ENCODE measurements around the gene DMXL2. TPM values are rescaled to one million over a fixed set of nuclear protein-coding genes. Genes with fewer than 3 reads are reported as not detected.
"Not testable (repeated sequence)": the region's sequence is repeated elsewhere in the genome, so short reads cannot be mapped to it uniquely, and the experiment has no call there.

DMXL2 gene
- total RNA-seq, 1 donor from 2014 or later = 6.1 TPM

DNA sequence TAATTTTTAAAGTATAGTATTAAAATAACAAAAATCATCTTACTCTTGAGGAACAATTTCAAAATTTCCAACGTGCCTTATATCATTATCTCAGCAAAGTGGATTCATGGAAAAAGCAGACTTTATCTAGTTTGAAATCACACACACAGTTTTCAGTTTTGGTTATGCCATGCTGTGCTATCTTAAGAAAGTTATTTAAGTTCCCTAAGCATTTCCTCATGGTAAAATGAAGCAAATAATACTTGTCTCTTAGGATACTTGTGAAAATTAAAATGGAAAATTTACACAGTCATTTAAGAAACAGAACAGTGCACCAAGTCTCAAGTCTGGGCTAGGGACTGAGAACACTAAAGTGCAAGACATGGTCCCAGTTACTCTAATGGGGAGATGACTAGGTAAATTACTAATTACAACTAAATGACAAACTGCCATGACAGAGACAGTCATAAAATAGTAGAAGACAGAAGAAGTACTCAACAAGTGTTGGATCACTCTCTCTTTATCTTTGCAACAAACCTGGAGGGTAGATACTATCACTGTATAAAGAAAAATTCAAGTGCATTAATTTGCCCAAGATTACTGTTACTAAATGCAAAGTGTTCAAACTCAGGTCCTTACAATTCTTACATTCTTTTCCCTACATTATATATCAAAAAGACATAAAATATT is 44.8 kb downstream of the DMXL2 start:
- TF ChIP-seq, protein P1, sequence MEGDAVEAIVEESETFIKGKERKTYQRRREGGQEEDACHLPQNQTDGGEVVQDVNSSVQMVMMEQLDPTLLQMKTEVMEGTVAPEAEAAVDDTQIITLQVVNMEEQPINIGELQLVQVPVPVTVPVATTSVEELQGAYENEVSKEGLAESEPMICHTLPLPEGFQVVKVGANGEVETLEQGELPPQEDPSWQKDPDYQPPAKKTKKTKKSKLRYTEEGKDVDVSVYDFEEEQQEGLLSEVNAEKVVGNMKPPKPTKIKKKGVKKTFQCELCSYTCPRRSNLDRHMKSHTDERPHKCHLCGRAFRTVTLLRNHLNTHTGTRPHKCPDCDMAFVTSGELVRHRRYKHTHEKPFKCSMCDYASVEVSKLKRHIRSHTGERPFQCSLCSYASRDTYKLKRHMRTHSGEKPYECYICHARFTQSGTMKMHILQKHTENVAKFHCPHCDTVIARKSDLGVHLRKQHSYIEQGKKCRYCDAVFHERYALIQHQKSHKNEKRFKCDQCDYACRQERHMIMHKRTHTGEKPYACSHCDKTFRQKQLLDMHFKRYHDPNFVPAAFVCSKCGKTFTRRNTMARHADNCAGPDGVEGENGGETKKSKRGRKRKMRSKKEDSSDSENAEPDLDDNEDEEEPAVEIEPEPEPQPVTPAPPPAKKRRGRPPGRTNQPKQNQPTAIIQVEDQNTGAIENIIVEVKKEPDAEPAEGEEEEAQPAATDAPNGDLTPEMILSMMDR (IDR thresholded peaks at IDR 0.05) = no peak
- H3K4me3 Mint-ChIP-seq = no peak overlapping the region
- H3K9me3 Mint-ChIP-seq = peaks cover 5% of the 10 kb centered on the region
- H3K4me1 Mint-ChIP-seq = no peaks in the 10 kb centered on the region
- POLR2A ChIA-PET = no interaction called here
- no peak overlapping the region for H3K27ac Mint-ChIP-seq
- intact Hi-C loops (cut with micrococcal nuclease) = no loop called here
- CTCF ChIA-PET = no interaction called here
- ATAC-seq (ENCODE audit: low read depth) (no peak), DNase-seq (no peak)
- H3K36me3 Mint-ChIP-seq (ENCODE audit: low read depth) = no peaks in the 10 kb centered on the region
- H3K27me3 Mint-ChIP-seq = no peaks in the 10 kb centered on the region

DNA sequence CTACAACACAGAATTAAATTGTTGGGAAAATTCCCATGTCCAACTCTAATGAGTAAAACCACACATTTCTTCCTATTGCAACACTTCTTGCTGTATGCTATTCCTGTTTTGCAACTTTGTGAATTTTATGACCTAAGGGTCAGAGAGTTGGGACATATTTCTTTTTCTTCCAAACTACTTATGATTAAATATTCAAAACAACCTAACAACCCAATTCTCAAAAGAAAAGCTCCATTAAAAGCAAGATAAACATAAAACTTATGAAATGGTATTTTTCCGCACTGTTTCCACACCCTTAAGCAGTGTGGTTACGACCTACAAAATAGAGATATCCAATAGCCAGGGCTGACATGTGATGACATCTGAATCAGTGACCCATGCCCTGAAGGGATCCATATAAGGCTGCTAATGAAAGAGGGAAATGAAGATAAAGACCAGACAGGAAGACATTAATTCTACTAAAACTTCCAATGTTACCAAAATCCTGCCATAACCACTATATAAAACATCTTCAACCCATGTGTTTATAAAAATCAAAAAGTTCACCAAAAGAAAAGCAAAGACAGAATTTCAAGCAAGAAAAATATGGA is 45.6 kb downstream of the DMXL2 start:
- CTCF ChIA-PET = no interaction called here
- Mint-ChIP-seq H3K36me3 (ENCODE audit: low read depth) (no peaks in the 10 kb centered on the region), H3K27me3 (no peaks in the 10 kb centered on the region), H3K4me1 (no peaks in the 10 kb centered on the region), H3K4me3 (no peak overlapping the region), H3K9me3 (peaks cover under 1% of the 10 kb centered on the region), H3K27ac (no peak overlapping the region)
- TF ChIP-seq, protein P1 (IDR thresholded peaks at IDR 0.05) = no peak
- POLR2A ChIA-PET = no interaction called here
- no peak for DNase-seq
- intact Hi-C loops (cut with micrococcal nuclease) = no loop called here
- no peak for ATAC-seq (ENCODE audit: low read depth)

DNA sequence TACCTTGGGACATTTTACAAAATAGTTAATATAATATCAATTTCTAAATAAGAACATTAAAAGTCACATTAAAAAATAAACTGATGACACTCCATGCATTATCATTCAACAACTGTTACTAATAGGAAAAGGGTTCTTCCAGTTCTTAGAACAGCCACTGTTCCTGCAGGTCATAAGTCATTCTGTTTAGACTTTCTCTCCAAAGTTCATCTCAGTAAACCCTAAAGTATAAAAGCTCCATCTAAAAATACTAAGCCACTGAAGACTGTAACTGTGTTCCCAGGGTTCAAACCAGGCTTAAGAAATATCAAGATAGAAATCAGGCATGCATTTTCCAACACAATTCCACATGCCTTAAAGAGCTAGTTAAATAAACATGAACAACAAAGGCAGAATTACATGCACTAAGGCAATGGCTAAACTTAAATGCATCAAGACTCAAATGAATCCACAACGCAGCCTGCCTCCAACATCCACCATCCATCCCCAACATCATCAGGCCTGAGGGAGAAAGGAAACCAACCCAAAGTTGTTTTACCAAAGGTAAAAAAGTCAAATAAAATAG is 46.2 kb downstream of the DMXL2 start:
- H3K4me3 Mint-ChIP-seq = no peak overlapping the region
- H3K27me3 Mint-ChIP-seq = no peaks in the 10 kb centered on the region
- intact Hi-C loops (cut with micrococcal nuclease) = no loop called here
- H3K27ac Mint-ChIP-seq = no peak overlapping the region
- H3K9me3 Mint-ChIP-seq = no peaks in the 10 kb centered on the region
- ChIA-PET CTCF (no interaction called here), POLR2A (no interaction called here)
- no peaks in the 10 kb centered on the region for H3K4me1 Mint-ChIP-seq
- no peak for ATAC-seq (ENCODE audit: low read depth)
- no peak for DNase-seq
- no peaks in the 10 kb centered on the region for H3K36me3 Mint-ChIP-seq (ENCODE audit: low read depth)
- TF ChIP-seq, protein P1 (IDR thresholded peaks at IDR 0.05) = no peak

DNA sequence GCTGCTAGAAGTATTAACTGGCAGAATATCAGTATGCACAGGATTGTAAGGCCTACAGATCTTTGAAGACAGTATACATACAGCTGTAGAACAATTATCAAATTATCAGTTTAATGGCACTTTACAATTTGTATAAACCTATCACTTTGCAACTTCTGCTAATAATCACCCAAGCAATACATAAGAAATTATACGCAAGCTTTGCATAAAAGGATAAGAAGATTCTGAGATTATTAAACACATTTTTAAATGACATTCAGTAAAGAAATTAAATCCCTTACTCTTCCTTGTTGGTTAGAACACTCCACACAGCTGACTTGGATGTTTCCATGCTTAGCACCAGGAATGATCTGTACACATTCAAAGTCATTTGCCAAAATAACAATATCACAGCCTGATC is 46.8 kb downstream of the DMXL2 start:
- no peak overlapping the region for H3K4me3 Mint-ChIP-seq
- no peaks in the 10 kb centered on the region for H3K36me3 Mint-ChIP-seq (ENCODE audit: low read depth)
- peaks cover 2% of the 10 kb centered on the region for H3K9me3 Mint-ChIP-seq
- TF ChIP-seq, protein P1 (IDR thresholded peaks at IDR 0.05) = no peak
- CTCF ChIA-PET = no interaction called here
- intact Hi-C loops (cut with micrococcal nuclease) = no loop called here
- H3K27ac Mint-ChIP-seq = no peak overlapping the region
- DNase-seq (no peak), ATAC-seq (ENCODE audit: low read depth) (no peak)
- no peaks in the 10 kb centered on the region for H3K27me3 Mint-ChIP-seq
- no peaks in the 10 kb centered on the region for H3K4me1 Mint-ChIP-seq
- POLR2A ChIA-PET = no interaction called here

DNA sequence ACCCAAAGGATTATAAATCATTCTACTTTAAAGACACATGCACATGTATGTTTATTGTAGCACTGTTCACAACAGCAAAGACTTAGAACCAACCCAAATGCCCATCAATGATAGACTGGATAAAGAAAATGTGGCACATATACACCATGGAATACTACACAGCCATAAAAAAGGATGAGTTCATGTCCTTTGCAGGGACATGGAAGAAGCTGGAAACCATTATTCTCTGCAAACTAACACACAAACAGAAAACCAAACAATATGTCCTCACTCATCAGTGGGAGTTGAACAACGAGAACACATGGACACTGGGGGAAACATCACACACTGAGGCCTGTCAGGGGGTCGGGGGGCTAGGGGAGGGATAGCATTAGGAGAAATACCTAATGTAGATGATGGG is 49.2 kb downstream of the DMXL2 start:
- H3K27ac Mint-ChIP-seq; H3K36me3 Mint-ChIP-seq (ENCODE audit: low read depth); ATAC-seq (ENCODE audit: low read depth); DNase-seq; CTCF ChIA-PET; H3K4me1 Mint-ChIP-seq; intact Hi-C loops (cut with micrococcal nuclease); POLR2A ChIA-PET; H3K27me3 Mint-ChIP-seq; H3K4me3 Mint-ChIP-seq; H3K9me3 Mint-ChIP-seq: not testable (repeated sequence)

DNA sequence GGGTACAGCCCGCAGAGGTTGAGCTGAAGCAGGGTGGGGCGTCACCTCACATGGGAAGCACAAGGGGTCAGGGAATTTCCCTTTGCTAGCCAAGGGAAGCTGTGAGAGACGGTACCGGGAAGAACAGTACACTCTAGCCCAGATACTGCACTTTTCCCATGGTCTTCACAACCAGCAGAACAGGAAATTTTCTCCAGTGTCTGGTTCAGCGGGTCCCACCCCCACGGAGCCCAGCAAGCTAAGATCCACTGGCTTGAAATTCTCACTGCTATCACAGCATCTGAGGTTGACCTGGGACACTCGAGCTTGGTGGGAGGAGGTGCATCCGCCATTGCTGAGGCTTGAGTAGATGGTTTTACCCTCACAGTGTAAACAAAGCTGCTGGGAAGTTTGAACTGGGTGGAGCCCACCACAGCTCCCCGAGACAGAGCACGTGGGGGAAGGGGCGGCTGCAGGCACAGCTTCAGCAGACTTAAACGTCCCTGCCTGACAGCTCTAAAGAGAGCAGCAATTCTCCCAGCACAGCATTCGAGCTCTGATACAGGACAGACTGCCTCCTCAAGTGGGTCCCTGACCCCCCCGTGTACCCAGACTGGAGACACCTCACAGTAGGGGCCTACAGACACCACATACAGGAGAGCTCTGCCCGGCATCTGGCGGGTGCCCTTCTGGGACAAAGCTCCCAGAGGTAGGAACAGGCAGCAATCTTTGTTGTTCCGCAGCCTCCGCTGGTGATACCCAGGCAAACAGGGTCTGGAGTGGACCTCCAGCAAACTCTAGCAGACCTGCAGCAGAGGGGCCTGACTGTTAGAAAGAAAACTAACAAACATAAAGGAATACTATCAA is 53.4 kb downstream of the DMXL2 start:
- POLR2A ChIA-PET; H3K9me3 Mint-ChIP-seq; H3K27me3 Mint-ChIP-seq; DNase-seq; CTCF ChIA-PET; H3K27ac Mint-ChIP-seq; intact Hi-C loops (cut with micrococcal nuclease); H3K36me3 Mint-ChIP-seq (ENCODE audit: low read depth); ATAC-seq (ENCODE audit: low read depth); H3K4me3 Mint-ChIP-seq; H3K4me1 Mint-ChIP-seq: not testable (repeated sequence)
